HuH-7 (cell line): ENCODE results near the gene SPC24.

ENCODE experiments used
- DNase-seq: peaks from one replicate; pipeline ENCODE4 v3.0.0; 2011; ENCODE audit warnings: low spot score

Gene SPC24

GRCh38 chr19:11155373-11156120 is at the start of gene SPC24:
TSS of gene SPC24 (minus strand) at chr19:11155782. CDS start at chr19:11155776, 6 bp downstream.
- DNase-seq, result peak; percentile 99

- no peak for DNase-seq
Observed at GRCh38 chr19:11204943-11205349, 49.4 kb upstream of the SPC24 start.

GRCh38 chr19:11204076-11204602 is 48.6 kb upstream of the SPC24 start:
- DNase-seq, result no peak

- DNase-seq, result peak; percentile 73
Observed at GRCh38 chr19:11203194-11204075, 47.9 kb upstream of the SPC24 start.

- no peak for DNase-seq
Observed at GRCh38 chr19:11202488-11203193, 47.1 kb upstream of the SPC24 start.

- no peak for DNase-seq
Observed at GRCh38 chr19:11201791-11202190, 46.2 kb upstream of the SPC24 start.

- DNase-seq, result no peak
Observed at GRCh38 chr19:11200931-11201330, 45.3 kb upstream of the SPC24 start.

- DNase-seq, result no peak
Observed at GRCh38 chr19:11200015-11200574, 44.5 kb upstream of the SPC24 start.

GRCh38 chr19:11199517-11199916 is 43.9 kb upstream of the SPC24 start:
- DNase-seq, result no peak

GRCh38 chr19:11198769-11199424 is 43.3 kb upstream of the SPC24 start:
- DNase-seq, result no peak

GRCh38 chr19:11198175-11198534 is 42.6 kb upstream of the SPC24 start:
- DNase-seq, result no peak

- peak; percentile 92 for DNase-seq
Observed at GRCh38 chr19:11197291-11198174, 42.0 kb upstream of the SPC24 start, which contains the start of gene KANK2. TSS of gene KANK2 (minus strand) at chr19:11197545. CDS start at chr19:11194511, 3,034 bp downstream.

GRCh38 chr19:11196406-11197287 is 41.1 kb upstream of the SPC24 start:
- no peak for DNase-seq

GRCh38 chr19:11195681-11196080 is 40.1 kb upstream of the SPC24 start:
- no peak for DNase-seq

- no peak for DNase-seq
Observed at GRCh38 chr19:11194656-11195558, 39.3 kb upstream of the SPC24 start.

- DNase-seq, result no peak
Observed at GRCh38 chr19:11194173-11194572, 38.6 kb upstream of the SPC24 start.

- no peak for DNase-seq
Observed at GRCh38 chr19:11192957-11193939, 37.7 kb upstream of the SPC24 start.
